ENCODE results near the gene CCDC60. TPM values are rescaled to one million over a fixed set of nuclear protein-coding genes. Genes with fewer than 3 reads are reported as not detected.

CCDC60 gene
- total RNA-seq, 1 donor from 2014 or later: 3.5 TPM

- no peak for ATAC-seq
These were observed 211.8 kb downstream of the CCDC60 start for GRCh38 chr12:119546340-119546739.

GRCh38 chr12:119547001-119547400 is 212.5 kb downstream of the CCDC60 start:
- no peak for ATAC-seq

GRCh38 chr12:119556854-119557253 is 222.3 kb downstream of the CCDC60 start:
- peak; percentile 99 for ATAC-seq

- ATAC-seq: peak; percentile 53
These were observed 230.9 kb downstream of the CCDC60 start for GRCh38 chr12:119565404-119565803.

- ATAC-seq: no peak
These were observed 236.2 kb downstream of the CCDC60 start for GRCh38 chr12:119570771-119571170.

- no peak for ATAC-seq
These were observed 238.6 kb downstream of the CCDC60 start for GRCh38 chr12:119573086-119573485.

GRCh38 chr12:119574255-119574654 is 239.7 kb downstream of the CCDC60 start:
- no peak for ATAC-seq

GRCh38 chr12:119576118-119576810 is 241.7 kb downstream of the CCDC60 start:
- ATAC-seq: no peak

- no peak for ATAC-seq
These were observed 242.4 kb downstream of the CCDC60 start for GRCh38 chr12:119576915-119577314.

- ATAC-seq: no peak
These were observed 243.6 kb downstream of the CCDC60 start for GRCh38 chr12:119578112-119578511.

- ATAC-seq: no peak
These were observed 254.6 kb downstream of the CCDC60 start for GRCh38 chr12:119589097-119589496.

GRCh38 chr12:119589634-119590033 is 255.1 kb downstream of the CCDC60 start:
- ATAC-seq: no peak

Other genes with a start within 250 kb of the CCDC60 start
- 33.8 TPM for gene HSPB8, start 155.8 kb upstream of the CCDC60 start, total RNA-seq

All from esophagus mucosa (tissue), 1 donor.